HG03045 (cell line): Measurements from ENCODE around the gene CDH16.
"Not testable (repeated sequence)": the region's sequence is repeated elsewhere in the genome, so short reads cannot be mapped to it uniquely, and the experiment has no call there.

ENCODE experiments used
- ATAC-seq: cut with Tn5 transposase; IDR thresholded peaks from one replicate; pipeline ENCODE4 v1.9.1; 2021; ENCODE audit warnings: mild to moderate bottlenecking, moderate library complexity; ENCODE audit not compliant: unreplicated experiment

Gene CDH16, protein sequence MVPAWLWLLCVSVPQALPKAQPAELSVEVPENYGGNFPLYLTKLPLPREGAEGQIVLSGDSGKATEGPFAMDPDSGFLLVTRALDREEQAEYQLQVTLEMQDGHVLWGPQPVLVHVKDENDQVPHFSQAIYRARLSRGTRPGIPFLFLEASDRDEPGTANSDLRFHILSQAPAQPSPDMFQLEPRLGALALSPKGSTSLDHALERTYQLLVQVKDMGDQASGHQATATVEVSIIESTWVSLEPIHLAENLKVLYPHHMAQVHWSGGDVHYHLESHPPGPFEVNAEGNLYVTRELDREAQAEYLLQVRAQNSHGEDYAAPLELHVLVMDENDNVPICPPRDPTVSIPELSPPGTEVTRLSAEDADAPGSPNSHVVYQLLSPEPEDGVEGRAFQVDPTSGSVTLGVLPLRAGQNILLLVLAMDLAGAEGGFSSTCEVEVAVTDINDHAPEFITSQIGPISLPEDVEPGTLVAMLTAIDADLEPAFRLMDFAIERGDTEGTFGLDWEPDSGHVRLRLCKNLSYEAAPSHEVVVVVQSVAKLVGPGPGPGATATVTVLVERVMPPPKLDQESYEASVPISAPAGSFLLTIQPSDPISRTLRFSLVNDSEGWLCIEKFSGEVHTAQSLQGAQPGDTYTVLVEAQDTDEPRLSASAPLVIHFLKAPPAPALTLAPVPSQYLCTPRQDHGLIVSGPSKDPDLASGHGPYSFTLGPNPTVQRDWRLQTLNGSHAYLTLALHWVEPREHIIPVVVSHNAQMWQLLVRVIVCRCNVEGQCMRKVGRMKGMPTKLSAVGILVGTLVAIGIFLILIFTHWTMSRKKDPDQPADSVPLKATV

DNA sequence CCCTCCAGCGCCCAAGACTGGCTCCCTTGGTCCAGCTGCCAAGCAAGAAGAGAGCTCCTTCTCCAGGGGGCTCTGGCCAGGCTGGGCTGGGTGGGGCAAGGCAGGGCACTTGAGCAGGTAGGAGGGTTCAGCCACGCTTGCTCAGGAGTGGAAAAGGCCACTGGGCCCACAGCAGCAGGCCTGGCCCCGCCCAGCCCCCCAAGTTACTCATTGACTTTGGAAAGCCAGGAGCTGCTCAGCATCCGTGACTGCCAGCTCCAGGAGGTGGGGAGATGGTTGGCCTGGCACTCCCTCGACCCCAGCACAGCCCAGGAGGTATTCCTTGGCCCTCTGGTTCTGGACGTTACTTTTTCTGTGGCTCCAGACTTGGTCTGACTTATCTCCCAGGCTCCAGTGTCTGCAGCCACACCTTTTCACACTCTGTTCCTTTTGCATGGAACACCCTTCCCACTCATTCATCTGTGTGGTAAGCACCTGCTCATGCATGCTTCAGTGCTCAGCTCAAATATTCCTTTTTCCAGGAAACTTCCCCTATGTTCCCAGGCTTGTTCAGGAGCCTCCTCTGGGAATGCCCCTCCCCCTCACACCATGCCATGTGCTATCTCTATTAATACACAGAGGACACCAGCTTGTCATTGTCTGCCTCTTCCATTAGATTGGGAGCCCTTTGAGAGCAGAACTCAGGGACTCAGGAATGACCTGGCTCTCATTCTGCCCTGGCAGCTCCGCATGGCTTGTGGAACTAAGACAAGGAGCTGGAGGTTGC is at the start of gene CDH16:
Gene CDH16 (minus strand): TSS at position 83 of the 766 bp plus-strand sequence. CDS start 820 bp downstream, outside the sequence.
- no peak for ATAC-seq

DNA sequence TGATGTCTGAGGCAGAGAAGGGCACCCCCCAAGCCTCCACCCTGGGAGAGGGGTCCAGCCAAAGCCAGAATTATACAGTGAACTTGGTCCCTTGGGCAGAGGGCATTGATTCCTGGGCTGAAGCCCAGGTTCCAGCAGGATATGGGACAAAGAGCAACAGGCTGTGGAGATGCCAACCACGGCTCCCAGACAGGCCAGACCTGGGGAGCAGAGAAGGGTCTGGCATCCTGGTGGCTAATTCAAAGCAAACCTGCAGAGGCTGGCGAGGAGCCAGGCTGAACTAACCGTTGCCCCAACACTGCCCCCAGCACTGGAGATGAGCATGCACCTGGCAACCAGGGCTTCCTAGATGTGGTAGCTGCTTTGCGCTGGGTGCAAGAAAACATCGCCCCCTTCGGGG is 45.4 kb upstream of the CDH16 start:
- no peak for ATAC-seq

DNA sequence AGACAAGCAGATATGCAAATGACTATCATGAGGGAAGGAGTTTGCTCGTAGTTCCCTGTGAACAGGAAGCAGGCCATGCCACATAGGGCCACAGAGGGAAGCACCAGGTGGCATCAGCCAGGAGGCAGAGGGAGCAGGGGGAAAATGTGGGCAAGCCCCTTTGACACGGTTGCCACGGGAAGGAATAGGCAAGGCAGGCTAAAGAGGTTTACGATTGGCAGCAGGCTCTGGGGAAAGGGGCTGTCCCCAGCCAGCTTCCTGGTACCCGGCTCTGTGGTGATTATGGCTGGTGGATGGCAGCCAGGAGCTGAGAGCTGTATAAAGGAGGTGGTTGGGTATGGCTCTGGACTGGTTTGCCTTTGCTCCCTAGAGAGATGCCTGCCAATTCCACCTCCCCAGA is 43.2 kb upstream of the CDH16 start:
- no peak for ATAC-seq

DNA sequence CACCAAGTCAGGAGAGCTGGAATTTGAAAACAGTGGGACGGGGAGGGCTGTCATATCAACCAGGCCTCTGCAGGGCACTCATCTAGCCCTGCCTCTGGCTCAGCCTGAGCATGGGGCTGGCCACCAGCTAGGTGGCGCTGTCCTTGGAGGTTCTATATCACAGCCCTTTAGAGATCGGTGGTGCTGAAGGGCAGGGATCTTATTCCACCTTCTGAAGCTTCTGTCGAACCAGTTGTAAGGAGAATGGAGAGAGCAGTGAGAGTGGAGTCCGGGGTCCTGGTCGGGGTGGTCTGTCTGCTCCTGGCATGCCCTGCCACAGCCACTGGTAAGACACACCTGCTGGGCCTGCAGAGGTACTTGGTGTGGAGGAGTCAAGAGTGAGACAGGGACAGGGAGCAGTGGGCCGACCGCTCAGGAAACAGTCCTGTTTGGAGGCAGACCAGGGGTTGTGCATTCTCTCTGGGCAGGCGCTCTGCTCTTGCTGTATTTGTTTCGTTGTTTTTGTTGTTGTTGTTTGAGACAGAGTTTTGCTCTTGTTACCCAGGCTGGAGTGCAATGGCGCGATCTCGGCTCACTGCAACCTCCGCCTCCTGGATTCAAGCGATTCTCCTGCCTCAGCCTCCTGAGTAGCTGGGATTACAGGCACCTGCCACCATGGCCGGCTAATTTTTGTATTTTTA is 42.5 kb upstream of the CDH16 start, which contains the start of gene CES3:
Gene CES3 (plus strand): TSS at position 202 of the 680 bp plus-strand sequence. CDS start 42 bp downstream, at position 244.
- peak; percentile 58 for ATAC-seq

DNA sequence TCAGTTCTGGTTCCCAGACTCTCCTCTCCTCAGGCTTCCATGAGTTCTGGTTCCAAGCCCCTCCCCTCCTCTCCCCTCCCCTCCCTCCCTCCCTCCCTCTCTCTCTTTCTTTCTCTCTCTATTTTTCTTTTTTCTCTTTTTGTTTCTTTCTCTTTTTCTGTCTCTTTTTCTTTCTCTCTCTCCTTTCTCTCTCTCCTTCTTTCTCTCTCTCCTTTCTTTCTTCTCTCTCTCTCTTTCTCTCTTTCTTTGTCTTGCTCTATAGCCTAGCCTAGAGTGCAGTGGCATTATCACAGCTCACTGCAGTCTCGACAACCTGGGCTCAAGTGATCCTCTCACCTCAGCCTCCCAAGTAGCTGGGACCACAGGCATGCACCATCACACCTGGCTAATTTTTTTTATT is 41.6 kb upstream of the CDH16 start:
- no peak for ATAC-seq

DNA sequence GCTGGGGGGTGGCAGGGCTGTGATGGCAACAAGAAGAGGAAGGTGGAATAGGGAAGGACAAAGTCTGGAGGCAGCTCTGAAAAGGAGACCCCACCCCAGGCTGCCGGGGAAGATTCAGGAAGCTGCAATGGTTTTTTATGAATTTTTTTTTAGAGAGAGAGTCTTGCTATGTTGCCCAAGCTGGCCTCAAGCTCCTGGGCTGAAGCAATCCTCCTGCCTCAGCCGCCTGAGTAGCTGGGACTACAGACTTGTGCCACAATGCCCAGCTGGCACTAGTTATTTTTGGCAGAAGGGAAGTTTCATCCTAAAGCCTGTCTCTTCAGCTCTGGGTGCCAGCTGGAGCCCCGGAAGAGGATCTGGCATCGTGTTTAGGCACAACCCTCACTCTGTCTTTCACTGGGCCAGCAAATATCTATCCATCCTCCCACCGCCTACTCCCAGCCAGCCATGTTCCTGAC is 41.0 kb upstream of the CDH16 start:
- ATAC-seq = no peak

DNA sequence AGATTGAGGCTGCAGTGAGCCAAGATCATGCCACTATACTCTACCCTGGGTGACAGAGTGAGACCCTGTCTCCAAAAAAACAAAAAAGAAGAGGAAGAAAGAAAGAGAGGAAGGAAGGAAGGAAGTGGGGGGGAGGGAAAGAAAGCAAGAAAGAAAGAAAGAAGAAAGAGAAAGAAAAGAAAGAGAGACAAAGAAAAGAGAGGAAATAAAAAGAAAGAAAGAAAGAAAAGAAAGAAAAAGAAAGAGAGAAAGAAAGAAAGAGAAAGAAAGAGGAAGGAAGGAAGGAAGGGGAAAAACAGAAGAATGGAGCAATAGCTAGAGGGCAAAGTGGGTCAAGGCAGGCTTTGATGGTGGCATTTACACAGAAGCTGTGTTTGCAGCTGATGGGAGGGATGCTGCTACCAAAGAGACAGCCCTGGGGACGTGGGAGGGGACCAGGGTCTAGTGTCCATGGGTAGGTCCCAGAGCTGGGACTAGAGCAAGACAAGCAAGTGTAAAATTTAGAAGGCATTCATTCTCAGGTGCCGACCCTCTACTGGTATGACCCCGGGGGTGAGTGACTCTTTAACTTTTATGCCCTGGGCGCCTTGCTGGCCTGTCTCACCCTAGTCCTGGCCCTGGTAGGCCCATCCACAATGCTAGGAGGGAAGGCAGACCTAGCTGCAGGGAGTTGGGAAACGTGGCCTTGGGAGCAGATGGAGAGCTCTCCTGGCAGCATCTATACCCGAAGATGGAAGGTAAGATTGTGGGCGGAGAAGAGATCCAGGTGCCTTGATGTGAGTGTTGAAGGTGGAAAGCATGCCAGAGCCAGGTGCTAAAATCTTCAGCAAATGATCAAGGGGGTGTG is 40.4 kb upstream of the CDH16 start:
- ATAC-seq = no peak

DNA sequence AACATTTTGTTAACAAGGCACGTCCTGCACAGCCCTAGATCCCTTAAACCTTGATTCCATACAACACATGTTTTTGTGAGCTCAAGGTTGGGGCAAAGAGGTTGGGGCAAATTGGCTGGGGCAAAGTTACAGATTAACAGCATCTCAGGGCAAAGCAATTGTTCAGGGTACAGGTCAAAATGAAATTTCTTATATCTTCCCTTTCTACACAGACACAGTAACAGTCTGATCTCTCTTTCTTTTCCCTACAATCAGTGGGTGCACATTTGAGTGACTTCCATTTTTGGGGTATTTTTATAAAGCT is 37.4 kb upstream of the CDH16 start:
- ATAC-seq = not testable (repeated sequence)

DNA sequence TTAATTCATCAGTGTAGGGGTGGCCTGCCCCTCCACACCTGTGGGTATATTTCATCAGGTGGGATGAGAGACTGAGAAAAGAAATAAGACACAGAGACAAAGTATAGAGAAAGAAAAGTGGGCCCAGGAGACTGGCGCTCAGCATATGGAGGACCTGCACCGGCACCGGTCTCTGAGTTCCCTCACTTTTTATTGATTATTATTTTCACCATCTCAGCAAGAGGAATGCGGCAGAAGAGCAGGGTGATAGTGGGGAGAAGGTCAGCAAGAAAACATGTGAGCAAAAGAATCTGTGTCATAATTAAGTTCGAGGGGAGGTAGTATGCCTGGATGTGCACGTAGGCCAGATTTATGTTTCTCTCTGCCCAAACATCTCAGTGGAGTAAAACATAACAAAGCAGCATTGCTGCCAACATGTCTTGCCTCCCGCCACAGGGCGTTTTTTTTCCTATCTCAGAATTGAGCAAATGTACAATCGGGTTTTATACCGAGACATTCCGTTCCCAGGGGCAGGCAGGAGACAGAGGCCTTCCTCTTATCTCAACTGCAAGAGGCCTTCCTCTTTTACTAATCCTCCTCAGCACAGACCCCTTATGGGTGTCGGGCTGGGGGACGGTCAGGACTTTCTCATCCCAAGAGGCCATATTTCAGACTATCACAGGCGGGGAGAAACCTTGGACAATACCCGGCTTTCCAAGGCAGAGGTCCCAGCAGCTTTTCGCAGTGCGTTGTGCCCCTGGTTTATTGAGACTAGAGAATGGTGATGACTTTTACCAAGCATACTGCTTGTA is 36.9 kb upstream of the CDH16 start:
- ATAC-seq = not testable (repeated sequence)

DNA sequence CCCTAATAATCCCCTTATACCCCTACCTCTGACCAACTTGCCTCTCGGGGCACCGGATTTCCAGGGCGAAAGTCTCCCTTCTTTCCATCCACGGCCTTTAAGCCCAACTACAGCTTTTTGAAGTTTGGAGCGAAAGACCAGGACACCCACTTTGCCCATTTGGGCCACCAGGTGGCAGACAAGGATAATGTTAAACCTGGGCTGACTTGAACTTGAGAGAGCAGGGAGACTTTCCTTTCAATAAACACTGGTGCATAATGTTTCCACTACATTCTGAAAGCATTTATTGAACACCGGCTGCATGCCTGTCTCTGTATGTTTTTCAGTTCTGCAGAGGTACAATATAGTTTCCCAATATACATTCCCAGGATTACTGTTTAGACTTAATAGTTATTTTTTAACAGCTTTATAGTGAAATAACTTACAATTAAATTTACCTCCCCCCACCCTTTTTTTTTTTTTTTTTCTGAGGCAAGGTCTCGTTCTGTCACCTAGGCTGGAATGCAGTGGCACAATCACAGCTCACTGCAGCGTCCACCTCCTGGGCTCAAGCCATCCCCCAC is 35.5 kb upstream of the CDH16 start:
- no peak for ATAC-seq

DNA sequence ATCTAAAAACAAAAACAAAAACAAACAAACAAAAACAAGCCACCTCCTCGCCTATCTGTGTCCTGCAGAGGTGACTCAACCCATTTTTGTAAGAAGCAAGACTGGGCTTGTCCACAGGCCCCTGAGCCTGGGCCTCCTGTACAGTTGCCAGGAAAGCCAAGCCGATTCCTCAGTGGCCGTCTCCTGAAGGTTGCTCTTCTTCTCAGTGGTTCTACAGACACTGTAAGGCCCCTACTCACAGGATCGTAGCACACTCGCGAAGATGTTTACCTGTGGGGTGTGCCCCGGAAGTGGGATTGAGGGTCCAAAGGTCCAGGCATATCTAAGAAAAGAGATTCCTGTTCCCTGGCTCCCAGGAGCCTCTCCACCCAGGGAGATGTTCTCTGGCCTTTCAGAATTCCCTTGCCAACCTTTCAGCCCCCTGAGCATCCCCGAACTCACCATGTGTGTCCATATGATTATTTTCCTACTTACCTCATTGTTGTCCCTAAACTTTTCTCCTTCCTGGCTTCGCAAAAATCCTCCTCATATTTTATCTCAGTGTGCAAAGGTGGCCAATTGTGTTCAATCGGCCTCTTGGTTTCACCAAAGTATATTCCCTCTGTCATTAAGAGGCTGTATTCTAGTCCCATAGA is 34.9 kb upstream of the CDH16 start:
- no peak for ATAC-seq

DNA sequence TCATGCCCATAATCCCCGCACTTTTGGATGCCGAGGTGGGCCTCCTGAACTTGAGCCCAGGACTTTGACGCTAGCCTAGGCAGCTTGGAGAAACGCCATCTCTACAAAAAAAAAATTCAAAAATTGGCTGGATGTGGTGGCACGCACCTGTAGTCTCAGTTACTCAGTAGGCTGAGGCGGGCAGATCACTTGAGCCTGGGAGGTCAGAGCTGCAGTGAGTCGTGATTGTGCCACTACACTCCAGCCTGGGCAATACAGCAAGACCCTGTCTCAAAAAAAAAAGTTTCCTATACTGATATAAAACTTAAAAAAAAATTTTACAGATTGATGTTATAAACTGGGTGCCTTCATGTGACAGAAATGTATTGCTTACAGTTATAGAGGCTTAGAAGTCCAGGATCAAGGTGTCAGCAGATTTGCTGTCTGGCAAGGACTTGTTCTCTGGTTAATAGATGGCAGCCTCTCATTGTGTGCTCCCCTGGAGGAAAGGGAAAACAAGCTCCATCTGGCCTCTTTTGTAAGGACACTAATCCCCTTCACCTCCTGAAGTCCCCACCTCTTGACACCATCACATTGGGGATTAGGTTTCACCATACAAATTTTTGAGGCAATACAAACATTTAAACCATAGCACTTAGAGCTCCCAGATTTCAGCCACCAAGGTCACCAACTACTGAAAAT is 33.9 kb upstream of the CDH16 start:
- ATAC-seq = no peak

DNA sequence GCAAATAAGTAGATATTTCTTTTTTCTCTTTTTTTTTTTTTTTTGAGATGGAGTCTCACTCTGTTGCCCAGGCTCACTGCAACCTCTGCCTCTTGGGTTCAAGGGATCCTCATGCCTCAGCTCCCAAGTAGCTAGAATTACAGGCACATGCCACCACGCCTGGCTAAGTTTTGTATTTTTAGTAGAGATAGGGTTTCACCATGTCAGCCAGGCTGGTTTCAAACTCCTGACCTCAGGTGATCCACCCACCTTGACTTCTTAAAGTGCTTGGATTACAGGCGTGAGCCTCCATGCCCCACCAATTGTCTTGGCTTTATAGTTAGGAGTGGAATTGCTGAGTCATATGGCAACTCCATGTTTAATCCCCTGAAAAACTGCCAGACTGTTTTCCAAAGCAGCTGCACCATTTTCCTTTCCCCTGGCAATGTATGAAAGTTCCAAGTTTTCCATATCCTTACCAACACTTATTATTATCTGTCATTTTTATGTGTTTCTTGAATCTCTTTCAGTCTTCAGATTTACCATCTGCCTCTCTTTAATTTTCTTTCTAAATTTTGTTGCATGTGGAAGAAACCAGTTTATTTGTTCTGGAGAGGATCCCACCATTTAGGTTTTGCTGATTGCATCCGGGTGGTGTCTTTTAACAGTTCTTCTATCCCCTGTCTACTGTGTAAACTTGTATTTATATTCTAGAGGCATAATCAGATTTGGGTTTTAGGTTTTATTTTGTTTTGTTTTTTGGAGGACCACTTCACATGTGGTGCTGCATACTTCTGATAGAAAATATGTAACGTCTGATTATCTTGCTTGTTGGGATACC is 32.5 kb upstream of the CDH16 start:
- no peak for ATAC-seq

DNA sequence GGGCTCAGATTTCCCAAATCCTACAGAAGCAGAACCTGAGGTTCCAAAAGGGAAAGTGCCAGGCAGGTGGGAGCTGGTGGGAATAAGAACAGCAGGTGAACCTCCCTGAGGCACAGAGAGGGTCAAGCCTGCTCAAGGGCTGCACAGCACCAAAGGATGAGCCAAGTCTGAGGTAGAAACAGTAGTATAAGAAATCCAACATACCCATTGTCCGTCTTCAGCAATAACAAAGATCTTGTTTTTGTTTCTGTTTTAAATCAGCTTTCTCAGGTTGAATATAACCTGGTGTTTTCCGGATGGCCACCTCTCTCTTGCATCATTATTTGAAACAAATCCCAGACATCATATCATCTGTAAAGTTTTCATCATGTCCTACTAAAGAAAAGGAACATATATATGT is 31.8 kb upstream of the CDH16 start:
- ATAC-seq = no peak

DNA sequence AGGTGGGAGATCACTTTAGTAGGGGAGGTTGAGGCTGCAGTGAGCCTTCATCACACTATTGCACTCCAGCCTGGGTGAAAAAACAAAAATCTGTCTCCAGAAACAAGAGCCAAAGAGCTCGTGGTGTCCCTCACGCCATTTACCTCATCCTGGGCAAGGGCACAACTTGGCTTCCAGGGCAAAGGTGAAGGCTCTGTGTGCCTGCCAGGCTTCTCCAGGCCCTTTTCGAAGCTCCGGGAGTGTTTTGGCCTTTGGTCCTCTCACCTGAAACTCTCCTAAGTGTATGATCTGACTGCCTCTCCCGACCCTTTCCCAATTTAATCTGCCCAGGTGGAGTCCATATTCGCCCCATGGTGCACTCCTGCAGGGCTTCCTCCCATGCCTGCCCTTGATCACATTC is 30.8 kb upstream of the CDH16 start:
- no peak for ATAC-seq

DNA sequence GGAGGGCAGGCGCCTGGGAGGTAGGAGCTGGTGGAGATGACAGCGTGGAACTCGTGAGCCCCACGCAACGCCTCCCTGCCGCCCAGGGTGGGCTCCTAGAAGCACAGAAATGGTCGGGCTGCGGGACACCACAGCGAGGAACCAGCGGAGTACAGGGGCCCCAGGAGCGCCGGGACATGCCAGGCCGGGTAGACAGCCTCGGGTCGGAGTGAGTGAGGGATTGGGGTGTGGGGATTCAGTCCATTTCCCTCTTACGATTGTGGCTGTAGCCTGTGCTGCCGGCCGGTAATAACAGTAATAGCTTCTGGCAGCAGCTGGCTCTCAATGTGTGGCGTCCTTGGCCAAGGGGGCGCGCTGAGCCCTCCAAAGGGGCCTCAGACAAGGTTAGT is 30.1 kb upstream of the CDH16 start:
- ATAC-seq = no peak
